Keratinocyte (primary cell): ENCODE data around the gene MAMDC2.

Source experiments
- EZH2 ChIP-seq: IDR thresholded peaks from one replicate; pipeline ENCODE4 v1.6.1; 2012; ENCODE audit warnings: inconsistent platforms, mild to moderate bottlenecking, low read length, moderate library complexity
- TF ChIP-seq, protein P1 (sequence below), 3 experiments: IDR thresholded peaks in 1 of 3; conservative IDR thresholded peaks in 1 of 3; optimal IDR thresholded peaks in 1 of 3; 2 replicates in 2 of 3; 3 replicates in 1 of 3; pipeline versions ENCODE3 to v1.5.1; 2011; ENCODE audit warnings: low read length in 3 of 3, mild to moderate bottlenecking in 3 of 3, moderate library complexity in 2 of 3, control low read depth in 1 of 3, inconsistent platforms in 1 of 3; ENCODE audit not compliant: insufficient read depth in 2 of 3; ENCODE audit errors: extremely low read depth in 1 of 3

DNA sequence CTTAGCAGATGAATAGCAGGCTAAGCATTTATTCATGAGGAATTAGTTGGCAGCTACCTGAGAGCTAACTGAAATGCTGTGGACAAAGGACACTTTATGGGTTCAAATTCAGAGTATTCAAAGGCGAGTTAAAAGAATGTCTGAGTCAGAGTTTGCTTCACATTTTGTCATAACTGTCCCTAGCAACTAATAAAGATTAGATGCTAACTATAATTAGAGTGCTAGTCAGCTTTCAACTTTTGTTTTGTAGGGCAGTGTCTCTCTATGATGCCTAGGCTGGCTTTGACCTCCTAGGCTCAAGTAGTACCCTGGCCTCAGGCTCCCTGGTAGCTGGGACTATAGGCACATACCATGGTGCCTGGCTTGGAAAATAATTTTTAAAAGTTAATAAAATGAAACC is 219.8 kb downstream of the MAMDC2 start:
- TF ChIP-seq, protein P1, sequence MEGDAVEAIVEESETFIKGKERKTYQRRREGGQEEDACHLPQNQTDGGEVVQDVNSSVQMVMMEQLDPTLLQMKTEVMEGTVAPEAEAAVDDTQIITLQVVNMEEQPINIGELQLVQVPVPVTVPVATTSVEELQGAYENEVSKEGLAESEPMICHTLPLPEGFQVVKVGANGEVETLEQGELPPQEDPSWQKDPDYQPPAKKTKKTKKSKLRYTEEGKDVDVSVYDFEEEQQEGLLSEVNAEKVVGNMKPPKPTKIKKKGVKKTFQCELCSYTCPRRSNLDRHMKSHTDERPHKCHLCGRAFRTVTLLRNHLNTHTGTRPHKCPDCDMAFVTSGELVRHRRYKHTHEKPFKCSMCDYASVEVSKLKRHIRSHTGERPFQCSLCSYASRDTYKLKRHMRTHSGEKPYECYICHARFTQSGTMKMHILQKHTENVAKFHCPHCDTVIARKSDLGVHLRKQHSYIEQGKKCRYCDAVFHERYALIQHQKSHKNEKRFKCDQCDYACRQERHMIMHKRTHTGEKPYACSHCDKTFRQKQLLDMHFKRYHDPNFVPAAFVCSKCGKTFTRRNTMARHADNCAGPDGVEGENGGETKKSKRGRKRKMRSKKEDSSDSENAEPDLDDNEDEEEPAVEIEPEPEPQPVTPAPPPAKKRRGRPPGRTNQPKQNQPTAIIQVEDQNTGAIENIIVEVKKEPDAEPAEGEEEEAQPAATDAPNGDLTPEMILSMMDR (optimal IDR thresholded peaks at IDR 0.05 in 1 of 3, IDR thresholded peaks at IDR 0.05 in 1 of 3, conservative IDR thresholded peaks at IDR 0.05 in 1 of 3; ENCODE audit: extremely low read depth in 1 of 3, insufficient read depth in 2 of 3, low read length in 3 of 3): no peak
- TF ChIP-seq EZH2: no peak
